GM18499 (cell line): ENCODE measurements around the gene ATCAY.
"Not testable (repeated sequence)": the region's sequence is repeated elsewhere in the genome, so short reads cannot be mapped to it uniquely, and the experiment has no call there.

Experiments
- ATAC-seq: cut with Tn5 transposase; IDR thresholded peaks from one replicate; pipeline ENCODE4 v1.9.1; 2021; ENCODE audit warnings: moderate number of reproducible peaks; ENCODE audit not compliant: insufficient read depth, unreplicated experiment

Gene ATCAY

DNA sequence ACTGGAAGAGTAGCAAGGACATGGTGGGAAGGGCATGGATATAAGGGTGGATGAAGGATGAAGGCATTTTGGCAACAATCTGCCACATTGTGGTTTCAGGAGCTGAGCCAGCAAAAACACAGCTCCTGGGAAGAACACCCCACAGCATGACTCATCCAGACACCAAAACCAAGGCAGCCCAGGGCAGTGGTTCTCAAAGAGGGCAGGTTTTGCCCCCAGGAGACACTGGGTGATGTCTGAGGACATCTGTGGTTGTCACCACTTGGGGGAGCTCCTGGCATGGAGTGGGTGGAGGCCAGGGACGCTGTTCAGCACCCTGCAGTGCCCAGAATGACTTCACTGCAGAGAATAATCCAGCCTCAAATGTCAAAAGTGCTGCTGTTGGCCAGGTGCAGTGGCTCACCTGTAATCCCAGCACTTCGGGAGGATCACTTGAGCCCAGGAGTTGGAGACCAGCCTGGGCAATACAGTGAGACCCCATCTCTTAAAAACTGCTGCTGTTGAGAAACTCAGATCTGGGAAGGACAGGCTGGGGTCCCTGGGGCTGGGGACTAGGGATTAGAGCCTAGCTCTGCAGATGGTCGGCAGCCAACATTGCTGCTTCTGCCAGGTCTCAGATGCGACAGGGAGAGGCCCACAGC, 27.8 kb upstream of the ATCAY start:
- no peak for ATAC-seq

DNA sequence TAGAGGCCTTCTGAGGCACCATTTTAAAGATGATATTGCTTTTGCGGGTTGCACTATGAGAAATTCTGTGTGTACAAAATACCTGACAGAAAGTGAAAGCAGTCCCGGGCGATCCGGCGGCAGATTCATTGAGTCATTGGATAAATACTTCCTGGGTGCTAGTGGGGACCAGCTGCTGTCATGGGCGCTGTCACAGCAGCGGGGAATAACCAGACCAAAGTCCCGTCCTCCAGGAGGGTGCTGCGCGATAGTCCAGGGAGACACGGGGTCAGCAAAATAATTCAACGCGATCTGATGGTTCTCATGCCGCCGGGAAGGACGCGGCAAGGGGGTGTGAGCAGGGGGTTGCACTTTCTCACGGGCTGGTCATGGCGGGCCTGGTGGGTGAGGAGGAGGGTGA, 25.2 kb upstream of the ATCAY start:
- ATAC-seq, result no peak

DNA sequence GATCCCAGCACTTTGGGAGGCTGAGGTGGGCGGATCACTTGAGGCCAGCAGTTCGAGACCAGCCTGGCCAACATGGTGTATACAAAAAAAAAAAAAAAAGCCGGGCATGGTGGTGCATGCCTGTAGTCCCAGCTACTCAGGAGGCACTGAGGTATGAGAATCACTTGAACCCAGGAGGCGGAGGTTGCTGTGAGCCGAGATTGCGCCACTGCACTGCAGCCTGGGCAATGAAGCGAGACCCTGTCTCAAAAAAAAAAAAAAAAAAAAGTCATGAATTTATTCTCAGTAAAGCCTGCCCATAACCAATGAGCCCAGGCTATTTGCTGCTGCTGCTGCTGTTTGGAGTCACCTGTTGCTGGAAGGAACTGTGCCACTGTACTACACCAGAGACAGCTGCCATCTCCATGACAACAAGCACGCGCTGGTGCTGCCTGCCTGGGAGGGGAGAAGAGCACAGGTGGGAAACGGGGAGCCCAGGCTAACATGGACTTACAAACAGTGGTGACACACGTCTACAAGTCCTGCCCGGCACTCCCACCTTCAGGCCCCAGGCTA, 23.0 kb upstream of the ATCAY start:
- ATAC-seq, result no peak

DNA sequence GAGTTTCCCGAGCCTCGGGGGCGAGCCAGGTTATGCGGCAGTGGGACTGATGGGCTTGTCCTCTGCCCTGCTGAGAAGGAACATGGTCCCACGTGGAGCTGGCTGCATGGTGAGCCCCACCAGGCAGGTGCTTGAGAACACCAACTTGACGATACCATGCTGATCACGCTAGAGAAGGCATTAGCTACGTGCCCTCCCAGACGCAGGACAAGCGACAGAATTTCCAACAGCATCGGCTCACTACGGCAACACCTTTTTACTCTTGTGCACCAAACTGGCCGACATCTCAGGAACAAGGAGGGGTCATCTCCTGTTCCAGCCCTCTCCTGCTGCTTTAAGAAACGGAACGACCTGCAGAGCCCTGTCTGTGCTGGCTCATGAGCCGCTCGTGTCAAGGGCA, 20.0 kb upstream of the ATCAY start:
- ATAC-seq, result no peak

DNA sequence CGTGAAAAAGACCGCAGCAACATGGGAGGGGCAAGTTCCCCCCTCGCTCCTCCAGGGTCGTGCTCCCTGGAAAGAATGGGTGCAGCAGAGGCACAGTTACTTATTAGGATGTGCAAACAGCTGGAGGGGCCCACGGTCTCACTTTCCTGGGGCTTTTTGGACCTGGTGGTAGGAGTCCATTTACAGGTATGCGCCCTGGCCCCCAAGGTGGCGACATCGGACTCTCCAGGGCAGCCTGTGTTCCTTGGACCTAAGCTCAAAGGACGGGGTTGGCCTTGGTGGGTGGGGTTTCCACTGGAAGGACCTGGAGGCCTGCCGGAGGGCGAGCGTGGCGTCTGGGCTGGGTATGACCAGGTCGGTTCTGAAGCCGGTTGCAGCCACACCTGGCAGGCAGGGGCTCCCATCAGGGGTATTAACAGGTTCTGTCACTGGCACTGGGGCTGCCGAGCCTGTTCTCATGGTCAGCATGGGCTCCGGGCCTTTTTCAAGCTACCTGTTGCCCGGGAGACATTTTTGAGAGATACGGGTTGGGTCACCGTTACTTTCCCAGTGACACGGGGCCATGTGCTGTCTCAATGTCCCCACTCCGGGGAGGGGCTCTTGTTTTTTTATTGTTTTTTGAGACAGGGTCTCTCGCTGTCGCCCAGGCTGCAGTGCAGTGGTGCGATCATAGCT, 17.5 kb upstream of the ATCAY start:
- ATAC-seq, result no peak

DNA sequence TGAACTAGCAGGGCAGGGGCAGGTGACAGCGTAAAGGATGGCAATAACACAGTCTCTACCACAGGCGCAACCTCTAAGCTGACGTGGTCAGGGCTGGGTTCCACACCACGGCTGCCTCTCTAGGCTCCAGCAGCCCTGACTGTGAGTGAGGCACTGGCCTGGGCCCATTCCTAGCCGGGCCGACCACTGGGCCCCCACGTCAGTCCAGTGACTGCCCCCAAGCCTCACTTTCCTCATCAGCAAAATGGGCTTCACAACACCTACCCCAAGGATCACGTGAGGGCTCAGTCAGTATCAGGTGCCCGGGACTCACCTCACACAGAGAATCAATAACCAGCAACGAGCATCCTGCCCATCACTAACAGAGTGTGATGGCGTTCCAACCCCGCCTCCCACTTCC, 16.8 kb upstream of the ATCAY start:
- no peak for ATAC-seq

DNA sequence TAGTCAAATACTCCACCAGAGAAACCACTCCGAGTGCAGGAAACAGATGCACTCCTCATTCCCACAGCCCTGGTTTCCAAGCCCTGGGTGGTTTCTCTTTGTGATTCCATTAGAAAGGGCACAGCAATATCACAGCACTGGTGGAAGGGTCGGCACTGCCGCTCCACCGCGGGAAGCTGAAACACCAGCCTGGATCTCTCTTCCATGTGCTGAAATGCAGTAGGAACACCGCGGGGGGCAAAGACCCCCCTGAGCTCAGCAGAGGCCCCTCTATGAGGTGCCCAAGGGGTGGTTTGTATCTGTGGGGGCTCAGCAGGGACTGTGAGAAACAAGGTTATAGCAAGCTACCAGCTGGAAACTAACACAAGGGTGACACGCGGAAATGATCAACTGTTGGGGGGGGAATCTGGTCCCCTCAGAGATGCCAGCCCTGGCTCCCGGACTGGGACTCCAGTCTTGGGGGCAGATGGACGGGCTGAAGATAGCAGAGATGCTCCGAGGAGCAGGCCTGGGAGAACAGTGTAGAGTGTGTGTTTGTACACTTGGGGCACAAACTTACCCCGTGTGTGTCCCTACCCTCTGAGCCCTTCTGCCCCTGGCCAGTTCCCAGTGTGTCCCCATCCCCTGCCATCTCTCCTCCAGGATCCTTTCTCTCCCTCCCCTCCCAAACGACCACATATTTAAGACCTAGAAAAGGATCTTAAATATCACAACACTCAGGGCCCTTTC, 13.4 kb upstream of the ATCAY start:
- ATAC-seq, result no peak

DNA sequence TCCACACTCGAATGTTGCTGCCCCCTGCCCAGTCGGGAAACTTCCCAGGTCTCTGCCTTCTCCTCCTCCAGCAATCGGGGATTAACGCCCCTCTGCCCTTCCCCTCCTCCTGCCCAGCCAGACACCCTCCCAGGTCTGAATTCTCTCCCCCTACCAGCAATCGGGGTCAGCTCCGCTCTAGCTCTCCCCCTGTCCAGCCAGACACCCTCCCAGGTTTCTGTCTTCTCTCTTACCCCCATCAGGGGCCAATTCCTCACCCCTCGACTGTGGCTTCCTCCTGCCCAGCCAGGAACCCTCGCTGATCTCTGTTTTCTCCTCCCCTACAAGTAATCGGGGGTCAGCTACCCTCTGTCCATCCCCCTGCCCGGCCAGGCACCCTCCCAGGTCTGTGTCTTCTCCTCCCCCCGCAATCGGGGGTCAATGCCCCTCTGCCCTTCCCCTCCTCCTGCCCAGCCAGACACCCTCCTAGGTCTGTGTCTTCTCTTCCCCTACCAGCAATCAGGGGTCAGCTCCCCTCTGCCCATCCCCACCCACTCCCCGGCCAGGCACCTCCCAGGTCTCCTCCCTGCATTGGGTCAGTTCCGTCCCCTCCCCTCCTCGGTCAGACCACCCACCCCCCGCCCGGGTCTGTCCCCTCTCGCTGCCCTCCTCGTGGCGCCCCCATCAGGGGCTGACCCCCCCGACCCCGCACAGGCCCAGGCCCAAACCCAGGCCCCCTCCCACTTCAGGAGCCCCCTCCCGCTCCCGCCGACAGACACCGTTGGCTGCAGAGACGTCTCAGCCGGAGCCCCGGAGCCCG, 12.3 kb upstream of the ATCAY start:
- no peak for ATAC-seq

DNA sequence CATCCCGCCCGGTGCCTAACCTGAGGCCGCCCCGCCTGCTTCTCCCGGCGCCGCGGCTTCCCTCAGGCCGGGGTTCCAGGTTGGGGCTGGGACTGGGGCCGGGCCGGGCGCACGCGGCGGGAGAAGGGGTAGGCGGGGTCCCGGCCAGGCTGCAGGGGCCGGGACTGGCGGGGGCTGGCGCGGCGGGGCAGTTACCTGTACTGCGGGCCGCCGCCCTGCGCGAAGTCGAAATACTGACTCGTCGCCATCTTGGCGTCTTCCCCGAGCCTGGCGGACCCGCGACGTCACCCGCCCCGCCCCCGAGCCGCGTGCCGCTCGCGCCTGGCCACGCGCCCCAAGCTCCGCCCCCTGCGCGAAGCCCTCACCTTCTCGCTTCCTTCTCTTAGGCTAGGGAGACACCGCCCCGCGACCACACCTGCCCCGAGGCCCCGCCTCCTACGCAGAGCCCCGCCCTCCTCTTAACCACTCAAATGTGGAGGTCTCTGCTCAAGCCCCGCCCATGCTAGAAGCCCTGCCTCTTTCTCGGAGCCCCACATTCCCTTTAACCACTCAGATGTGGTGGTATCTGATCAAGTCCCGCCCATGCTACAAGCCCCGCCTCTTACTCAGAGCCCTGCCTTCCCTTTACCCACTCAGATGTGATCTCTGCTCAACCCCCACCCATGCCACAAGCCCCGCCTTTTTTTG, 11.6 kb upstream of the ATCAY start, which contains the start of gene ZFR2:
Gene ZFR2, minus strand, starts transcription at position 269 of the 687 bp plus-strand sequence. Its CDS starts 21 bp downstream, at position 248.
- ATAC-seq, result no peak

DNA sequence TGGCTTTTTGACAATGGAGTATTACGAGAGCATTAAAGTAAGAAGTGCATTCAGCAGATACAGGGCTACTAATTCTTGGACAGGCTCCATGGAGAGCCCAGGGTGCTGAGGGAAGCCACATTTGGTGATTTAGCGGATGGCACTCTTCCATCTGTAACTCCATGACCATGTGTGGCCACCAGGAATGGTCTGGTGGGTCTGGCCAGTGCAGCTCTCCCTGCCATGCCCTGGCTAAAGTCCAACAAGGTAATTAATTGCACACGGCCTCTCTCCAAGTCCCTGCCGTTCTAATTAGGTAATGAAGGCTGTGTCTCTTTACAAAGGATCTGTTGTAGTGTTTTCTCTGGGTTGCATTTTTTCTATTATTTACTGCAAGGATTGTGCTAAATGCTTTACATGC, 7.3 kb upstream of the ATCAY start:
- no peak for ATAC-seq

DNA sequence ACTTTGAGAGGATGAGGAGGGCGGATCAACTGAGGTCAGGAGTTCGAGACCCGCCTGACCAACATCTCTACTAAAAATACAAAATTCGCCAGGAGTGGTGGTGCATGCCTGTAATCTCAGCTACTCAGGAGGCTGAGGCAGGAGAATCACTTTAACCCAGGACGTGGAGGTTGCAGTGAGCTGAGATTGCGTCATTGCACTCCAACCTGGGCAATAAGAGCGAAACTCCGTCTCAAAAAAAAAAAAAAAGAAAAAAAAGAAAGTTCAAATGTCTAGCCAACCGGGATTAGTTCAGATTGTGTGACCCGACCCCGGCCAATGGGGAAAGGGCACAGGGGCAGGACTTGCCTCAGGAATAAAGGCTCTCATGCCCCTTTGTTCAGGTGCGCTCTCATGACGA, 5.8 kb upstream of the ATCAY start:
- ATAC-seq, result not testable (repeated sequence)

DNA sequence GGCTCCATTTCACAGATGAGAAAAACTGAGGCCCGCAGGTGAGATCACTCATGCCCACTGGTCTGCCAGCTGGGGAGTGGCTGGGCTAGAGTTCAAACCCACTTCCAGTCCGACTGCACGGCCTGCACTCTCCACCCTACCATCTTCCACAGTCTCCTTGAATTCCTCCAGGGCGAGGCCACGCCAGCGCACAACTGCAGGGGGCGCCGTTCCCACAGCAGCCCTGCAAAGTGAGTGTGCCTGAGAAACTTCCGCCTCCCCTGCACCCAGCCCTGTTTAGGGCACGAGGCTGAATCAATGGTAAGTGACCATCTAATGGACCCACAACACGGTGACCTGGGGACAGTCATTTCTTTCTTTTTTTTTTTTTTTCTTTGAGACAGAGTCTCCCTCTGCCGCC, 829 bp upstream of the ATCAY start:
- ATAC-seq, result no peak

DNA sequence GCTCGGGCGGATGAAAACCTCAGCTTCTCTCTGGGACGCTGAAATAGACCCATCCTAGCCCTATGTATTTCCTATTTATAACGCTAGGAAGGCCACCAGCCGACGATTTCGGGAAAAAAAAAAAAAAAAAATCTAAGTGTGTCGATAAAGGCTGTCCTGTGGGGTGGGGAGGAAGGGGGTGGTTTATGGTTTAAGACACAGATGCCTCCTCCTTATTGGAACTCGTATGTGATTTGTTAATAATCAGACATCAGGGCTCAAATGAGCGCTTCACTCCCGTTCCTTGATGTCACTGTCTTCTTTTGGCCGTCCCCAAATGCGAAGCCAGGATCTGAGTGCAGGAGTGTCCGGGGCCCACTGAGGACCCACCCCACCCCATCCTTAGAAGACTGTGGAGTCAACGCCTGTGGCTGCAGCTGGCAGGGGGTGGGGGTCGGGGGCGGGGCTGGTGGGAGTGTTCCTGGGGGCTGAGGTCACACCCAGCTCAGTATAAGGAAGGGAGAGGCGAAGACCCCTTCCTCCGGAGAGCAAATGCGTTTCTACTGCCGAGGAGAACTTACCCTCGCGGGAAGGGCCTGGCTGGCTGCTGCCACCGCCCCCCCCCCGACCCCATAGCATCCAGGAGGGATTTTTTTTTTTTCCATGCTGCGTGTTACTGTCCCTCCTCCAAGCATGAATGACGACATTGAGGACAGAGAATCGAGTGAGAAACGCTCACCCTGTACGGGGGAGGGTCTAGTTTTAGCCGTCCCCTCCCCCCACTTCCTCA, 971 bp downstream of the ATCAY start:
- no peak for ATAC-seq

DNA sequence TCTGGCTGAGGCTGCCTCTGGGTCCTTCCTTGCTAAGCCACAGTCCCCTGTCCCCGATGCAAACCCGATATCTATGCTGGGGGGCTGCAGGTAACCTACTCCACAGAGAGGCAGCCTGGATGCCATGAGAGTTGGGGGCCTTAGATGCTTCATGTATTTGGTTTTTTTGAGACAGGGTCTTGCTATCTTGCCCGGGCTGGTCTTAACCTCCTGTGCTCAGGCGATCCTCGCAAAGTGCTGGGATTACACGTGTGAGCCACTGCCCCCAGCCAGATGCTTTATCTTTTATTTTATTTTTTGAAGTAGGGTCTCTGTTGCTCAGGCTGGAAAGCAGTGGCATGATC, 1.5 kb downstream of the ATCAY start:
- ATAC-seq, result no peak

DNA sequence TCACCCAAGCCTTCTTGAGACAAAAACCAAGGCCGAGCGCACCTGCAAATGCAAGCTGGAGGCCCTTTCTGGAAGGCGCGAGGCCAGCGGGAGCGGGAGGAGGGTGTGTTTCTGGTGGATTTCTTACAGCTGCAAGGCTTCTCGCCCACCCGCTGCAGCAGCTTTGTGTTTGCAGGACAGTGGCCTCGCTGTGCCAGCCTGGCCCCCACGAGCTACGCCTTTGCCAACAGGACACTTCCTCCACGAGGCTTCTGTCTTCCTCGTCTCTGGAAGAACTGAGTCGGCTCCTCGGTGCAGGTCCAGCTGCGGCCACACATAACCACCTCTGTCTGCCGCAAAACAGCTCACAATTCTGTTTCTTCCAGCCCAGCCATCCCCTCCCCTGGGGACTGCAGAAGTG, 10.1 kb downstream of the ATCAY start:
- no peak for ATAC-seq

DNA sequence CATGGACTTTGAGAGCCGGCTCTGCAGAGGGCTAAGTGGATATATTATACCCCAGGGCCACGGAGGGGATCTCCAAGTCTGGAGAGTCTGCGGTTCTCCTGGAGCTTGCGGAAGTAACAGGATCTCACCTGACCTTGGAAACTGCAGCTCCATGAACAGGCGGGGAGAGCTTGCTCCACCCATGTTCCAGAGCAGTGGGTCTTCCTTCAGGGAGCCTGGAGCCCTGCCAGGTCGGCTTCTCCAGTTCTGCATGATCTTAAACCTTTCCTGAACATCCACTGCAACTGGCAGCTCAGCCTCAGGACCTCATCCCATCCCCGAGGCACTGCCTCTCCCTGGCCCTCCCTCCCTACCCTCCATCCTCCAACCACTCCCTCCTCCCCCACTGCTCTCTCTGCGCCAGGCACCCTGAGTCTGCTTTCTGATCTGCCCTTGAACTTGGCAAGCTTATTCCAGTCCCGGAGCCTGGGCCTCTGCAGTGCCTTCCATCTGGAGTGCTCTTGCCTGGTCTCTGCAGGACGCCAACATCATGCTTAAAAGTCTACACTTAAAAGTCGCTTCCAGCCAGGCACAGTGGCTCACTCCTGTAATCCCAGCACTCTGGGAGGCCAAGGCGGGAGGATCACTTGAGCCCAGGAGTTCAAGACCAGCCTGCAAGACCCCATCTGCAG, 13.2 kb downstream of the ATCAY start:
- ATAC-seq, result no peak

DNA sequence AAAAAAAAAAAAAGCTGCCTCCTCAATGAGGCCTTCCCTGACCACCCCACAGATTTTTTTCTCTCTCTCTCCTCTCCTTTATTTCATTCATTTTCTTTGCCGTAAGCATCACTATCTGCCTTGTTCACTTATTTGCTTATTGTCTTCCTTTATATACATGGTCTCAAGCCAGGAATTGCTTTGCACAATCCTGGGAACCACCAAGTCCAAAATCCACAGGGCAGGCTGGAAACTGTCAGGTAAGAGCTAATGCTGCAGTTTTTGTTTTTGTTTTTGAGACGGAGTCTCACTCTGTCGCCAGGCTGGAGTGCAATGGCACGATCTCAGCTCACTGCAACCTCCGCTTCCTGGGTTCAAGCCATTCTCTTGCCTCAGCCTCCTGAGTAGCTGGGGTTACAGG, 14.5 kb downstream of the ATCAY start:
- ATAC-seq, result not testable (repeated sequence)

DNA sequence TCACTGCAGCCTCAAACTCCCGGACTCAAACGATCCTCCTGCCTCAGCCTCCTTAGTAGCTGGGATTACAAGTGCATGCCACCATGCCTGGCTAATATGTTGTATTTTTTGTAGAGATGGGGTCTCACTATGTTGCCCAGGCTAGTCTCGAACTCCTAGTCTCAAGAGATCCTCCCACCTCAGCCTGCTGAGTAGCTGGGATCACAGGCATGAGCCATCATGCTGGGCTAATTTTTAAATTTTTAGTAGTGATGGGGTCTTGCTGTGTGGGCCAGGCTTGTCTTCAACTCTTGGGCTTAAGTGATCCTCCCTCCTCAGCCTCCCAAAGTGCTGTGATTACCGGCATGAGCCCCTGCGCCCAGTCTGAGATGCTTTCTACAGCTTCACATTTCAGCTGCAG, 15.3 kb downstream of the ATCAY start:
- no peak for ATAC-seq

DNA sequence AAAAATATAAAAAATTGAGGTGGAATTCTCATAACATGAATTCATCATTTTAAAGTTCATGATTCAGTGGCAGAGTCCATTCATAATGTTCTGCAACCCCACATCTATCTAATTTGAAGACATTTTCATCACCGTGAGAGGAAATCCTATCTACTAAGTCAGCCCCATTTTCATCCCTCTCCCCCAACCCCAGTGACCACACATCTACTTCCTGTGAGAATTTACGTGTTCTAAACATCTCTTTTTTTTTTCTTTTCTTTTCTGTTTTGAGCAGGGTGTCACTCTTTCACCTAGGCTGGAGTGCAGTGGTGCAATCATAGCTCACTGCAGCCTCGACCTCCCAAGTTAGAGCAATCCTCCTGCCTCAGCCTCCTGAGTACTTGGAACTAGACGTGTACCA, 17.5 kb downstream of the ATCAY start:
- no peak for ATAC-seq
